Limb (tissue), 2 donors: ENCODE measurements around the gene OR2T4.

ENCODE experiments used
- DNase-seq, 2 donors: peaks; one replicate each; pipeline ENCODE4 v3.0.0-alpha.2; 2016; ENCODE audit errors: extremely low spot score in 2 of 2

The OR2T4 gene, protein sequence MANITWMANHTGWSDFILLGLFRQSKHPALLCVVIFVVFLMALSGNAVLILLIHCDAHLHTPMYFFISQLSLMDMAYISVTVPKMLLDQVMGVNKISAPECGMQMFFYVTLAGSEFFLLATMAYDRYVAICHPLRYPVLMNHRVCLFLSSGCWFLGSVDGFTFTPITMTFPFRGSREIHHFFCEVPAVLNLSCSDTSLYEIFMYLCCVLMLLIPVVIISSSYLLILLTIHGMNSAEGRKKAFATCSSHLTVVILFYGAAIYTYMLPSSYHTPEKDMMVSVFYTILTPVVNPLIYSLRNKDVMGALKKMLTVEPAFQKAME

DNA sequence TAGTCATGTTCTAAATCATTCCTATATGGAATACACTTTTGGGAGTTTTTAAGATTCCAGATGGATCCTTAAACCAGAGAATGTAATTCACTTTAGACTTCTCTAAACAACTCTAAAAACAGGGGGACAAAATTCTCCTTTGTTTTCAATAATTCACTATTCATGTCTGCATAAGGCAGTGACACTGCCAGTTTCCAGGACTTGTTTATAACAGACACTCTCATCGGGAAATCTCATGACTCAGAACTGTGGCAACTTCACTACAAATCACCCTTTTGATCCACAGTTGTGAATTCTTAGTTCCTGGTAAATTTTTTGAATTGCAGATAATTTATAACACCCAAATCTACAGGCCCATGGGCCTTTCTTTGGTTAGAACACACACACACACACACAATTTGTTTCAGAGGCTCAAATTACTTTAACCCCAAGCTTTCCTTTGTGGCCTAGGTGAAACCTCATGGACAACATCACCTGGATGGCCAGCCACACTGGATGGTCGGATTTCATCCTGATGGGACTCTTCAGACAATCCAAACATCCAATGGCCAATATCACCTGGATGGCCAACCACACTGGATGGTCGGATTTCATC, at the start of gene OR2T4:
OR2T4 (plus strand) TSS at position 545 of the 595 bp plus-strand sequence; CDS start at position 545, 0 bp downstream.
- DNase-seq = no peak

DNA sequence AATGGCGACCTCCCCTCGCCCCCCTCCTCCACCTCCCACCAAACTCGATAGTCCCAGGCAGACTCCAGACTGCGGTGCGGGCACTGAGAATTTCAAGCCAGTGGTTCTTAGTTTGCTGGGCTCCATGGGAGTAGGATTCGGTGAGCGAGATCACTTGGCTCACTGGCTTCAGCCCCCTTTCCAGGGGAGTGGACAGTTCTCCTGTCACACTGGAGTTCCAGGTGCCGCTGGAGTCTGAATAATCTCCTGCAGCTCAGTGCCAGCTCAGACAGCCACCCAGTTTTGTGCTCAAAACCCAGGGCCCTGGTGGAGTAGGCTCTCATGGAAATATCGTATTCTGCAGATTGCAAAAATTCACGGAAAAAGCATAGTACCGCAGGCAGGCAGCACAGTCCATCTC, 44.7 kb upstream of the OR2T4 start:
- no peak for DNase-seq

GRCh38 chr1:248324468-248324867, 37.0 kb upstream of the OR2T4 start, which contains the start of gene OR2M7:
Gene OR2M7, minus strand, starts transcription at chr1:248324568. Its CDS starts 0 bp downstream, at chr1:248324568.
- no peak for DNase-seq

- no peak for DNase-seq
Measured at GRCh38 chr1:248343451-248343850, 18.0 kb upstream of the OR2T4 start.

DNA sequence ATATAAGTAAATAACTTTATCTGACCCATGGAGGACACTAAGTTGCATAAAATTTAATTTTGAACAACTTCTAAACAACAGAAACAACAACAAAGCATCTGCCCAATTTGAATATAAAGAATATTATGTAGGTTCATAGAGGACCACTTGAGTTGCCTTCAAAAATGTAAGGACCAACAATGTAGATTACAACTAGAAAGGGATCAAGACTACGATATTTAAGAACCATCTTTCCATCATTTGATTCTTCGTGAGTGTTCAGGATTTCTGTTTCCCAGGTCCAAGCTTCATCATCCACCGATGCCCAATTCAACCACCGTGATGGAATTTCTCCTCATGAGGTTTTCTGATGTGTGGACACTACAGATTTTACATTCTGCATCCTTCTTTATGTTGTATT, 13.0 kb upstream of the OR2T4 start, which contains the start of gene OR14C36:
OR14C36 (plus strand) TSS at position 301 of the 400 bp plus-strand sequence; CDS start at position 301, 0 bp downstream.
- no peak for DNase-seq

DNA sequence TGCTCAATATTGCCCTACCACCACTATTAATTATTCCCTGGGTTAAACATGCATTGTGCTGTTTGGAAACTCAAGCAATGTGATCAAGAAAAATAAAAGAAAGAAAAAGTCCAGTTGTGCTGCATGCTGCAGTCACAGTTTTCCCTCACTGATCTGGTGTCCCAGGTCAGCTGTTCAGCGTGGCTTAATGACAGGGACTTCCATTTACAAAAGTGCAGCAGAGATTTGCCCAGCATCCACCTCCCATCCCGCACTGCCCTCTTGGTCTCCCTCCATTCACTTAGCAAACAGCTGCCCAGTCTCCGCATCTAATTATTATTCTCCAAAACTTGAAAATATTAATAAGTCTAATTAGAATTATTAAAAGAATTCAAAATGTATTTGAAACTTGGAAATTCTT, 2.0 kb upstream of the OR2T4 start:
- DNase-seq = no peak

DNA sequence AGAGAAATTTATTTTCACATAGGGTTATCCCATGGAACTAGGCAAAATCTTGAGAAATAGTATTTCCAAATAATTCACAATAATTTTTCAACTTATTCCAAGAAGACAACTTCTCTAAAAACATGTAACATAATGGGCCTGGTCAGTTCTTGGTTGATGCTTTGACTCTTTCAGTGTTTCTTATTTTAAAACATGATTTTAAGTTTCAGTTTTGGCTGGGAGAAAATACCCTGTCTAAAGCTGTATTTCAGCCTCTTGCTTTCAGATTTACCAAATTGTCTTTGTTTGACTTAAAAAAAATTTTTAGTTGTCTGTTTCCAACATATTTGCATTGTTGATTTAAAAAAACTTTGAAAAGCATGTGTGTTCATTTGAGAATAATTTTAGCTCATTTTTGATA, 5.1 kb downstream of the OR2T4 start:
- DNase-seq = no peak

GRCh38 chr1:248372394-248372793, 10.9 kb downstream of the OR2T4 start:
- no peak for DNase-seq

GRCh38 chr1:248373761-248374160, 12.3 kb downstream of the OR2T4 start:
- no peak for DNase-seq

DNA sequence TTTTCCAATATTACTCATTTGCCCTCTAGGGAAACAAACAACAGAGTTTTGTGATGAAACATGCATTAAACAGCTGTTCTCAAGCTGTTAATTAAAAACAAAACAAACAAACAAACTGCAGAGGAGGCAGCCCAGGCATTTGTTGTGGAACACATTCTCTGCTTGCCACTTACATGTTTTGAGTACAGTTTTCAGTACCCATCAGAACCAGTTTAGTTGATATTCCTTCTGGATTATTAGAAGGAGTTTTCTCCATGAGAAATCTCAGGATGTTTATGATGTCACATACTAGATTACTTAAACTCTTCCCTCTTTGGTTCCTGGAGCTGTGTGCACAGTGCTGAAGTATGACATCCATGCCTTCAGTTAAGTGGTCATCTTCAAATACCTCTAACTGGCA, 14.0 kb downstream of the OR2T4 start, which contains the start of gene OR2T6:
OR2T6 (plus strand) TSS at position 301 of the 400 bp plus-strand sequence. CDS start 11,863 bp downstream, outside the sequence.
- DNase-seq = no peak

DNA sequence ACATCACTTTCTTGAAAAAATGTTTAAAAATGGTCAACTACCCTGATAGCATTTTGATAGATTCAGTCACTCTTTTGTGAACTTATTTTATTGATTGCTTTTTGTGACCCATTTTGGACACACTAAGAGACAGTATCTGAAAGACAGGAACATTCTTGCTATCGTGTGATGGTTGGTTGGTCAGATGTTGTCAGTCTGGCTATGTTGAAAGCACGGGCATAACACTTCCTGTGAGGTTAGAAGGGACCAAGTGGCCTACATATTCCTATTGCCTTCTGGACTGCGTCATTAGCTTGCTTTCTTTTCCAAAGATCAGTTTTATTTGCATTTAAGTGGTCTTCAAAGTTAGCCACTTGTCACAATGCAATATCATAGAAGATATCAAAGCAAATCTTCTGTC, 15.5 kb downstream of the OR2T4 start:
- DNase-seq = no peak

- no peak for DNase-seq
Measured at GRCh38 chr1:248380854-248381253, 19.4 kb downstream of the OR2T4 start.

DNA sequence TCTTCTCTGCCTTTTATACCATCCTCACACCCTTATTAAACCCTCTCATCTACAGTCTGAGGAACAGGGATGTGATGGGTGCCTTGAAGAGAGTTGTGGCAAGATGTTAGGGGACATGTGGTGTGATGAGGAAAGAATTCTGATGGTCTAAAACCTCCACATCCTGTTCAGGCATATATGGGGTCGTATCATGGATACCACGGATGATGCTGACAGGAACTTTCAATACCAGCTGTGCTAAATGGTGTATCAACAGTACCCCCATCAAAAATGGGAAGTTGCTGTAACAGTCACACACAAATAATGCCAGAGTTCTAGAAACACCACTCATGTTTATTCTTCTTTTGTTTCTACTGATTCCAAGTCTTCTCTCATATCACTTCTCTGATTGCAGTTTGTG, 27.0 kb downstream of the OR2T4 start:
- DNase-seq = no peak

GRCh38 chr1:248393050-248393449, 31.6 kb downstream of the OR2T4 start:
- no peak for DNase-seq

- DNase-seq = no peak
Measured at GRCh38 chr1:248402748-248403147, 41.3 kb downstream of the OR2T4 start, which contains the start of gene OR2T1. Gene OR2T1, plus strand, starts transcription at chr1:248403048. Its CDS starts 3,100 bp downstream, at chr1:248406148.

GRCh38 chr1:248404024-248404423, 42.6 kb downstream of the OR2T4 start:
- DNase-seq = no peak

GRCh38 chr1:248406721-248407692, 45.5 kb downstream of the OR2T4 start:
- DNase-seq = no peak
